Left renal cortex interstitium (tissue), 4 donors: ENCODE data around the gene SCD5. TPM values are rescaled to one million over a fixed set of nuclear protein-coding genes. Genes with fewer than 3 reads are reported as not detected.
A peak's percentile ranks its signal among the peaks of the same experiment; 100 is the strongest.

Experiments used
- DNase-seq, 4 donors: peaks; one replicate each; pipeline ENCODE4 v3.0.0-alpha.2; 2013; ENCODE audit warnings: low read depth in 4 of 4, low spot score in 2 of 4, missing footprints in 1 of 4
- polyA plus RNA-seq, 4 donors: library from polyadenylated mRNA; unstranded; fragments of 120-200 nt; gene quantifications; one replicate each; pipeline ENCODE4 v1.2.1, GENCODE V29; 2013; ENCODE audit not compliant: insufficient read length in 4 of 4

Gene SCD5
- polyA plus RNA-seq, 4 donors: 30.4 to 47.9 (median 39.6) TPM

GRCh38 chr4:82797405-82798111 is 1.0 kb downstream of the SCD5 start:
- peak in 2 of 4 donors; percentile 27 to 28 for DNase-seq

- DNase-seq: no peak
Observed at GRCh38 chr4:82797040-82797404, 1.6 kb downstream of the SCD5 start.

- DNase-seq: no peak
Observed at GRCh38 chr4:82792912-82793649, 5.5 kb downstream of the SCD5 start.

- no peak for DNase-seq
Observed at GRCh38 chr4:82791179-82791578, 7.4 kb downstream of the SCD5 start.

- no peak for DNase-seq
Observed at GRCh38 chr4:82790060-82790660, 8.4 kb downstream of the SCD5 start.

- DNase-seq: no peak
Observed at GRCh38 chr4:82789025-82789776, 9.4 kb downstream of the SCD5 start.

- no peak for DNase-seq
Observed at GRCh38 chr4:82787342-82787741, 11.3 kb downstream of the SCD5 start.

- no peak for DNase-seq
Observed at GRCh38 chr4:82786828-82787227, 11.8 kb downstream of the SCD5 start.

GRCh38 chr4:82785611-82786400 is 12.8 kb downstream of the SCD5 start:
- DNase-seq: no peak

GRCh38 chr4:82784681-82785610 is 13.7 kb downstream of the SCD5 start:
- no peak for DNase-seq

GRCh38 chr4:82782626-82783345 is 15.8 kb downstream of the SCD5 start:
- no peak for DNase-seq

GRCh38 chr4:82780752-82781231 is 17.8 kb downstream of the SCD5 start:
- peak in 1 of 4 donors; percentile 56 for DNase-seq

- no peak for DNase-seq
Observed at GRCh38 chr4:82780170-82780751, 18.3 kb downstream of the SCD5 start.

GRCh38 chr4:82779032-82779431 is 19.6 kb downstream of the SCD5 start:
- no peak for DNase-seq

GRCh38 chr4:82777857-82778525 is 20.6 kb downstream of the SCD5 start:
- DNase-seq: no peak

GRCh38 chr4:82776925-82777542 is 21.6 kb downstream of the SCD5 start:
- no peak for DNase-seq

GRCh38 chr4:82775243-82775642 is 23.4 kb downstream of the SCD5 start:
- no peak for DNase-seq
